Measurements from ENCODE around the gene GABRB3.

Gene GABRB3

DNA sequence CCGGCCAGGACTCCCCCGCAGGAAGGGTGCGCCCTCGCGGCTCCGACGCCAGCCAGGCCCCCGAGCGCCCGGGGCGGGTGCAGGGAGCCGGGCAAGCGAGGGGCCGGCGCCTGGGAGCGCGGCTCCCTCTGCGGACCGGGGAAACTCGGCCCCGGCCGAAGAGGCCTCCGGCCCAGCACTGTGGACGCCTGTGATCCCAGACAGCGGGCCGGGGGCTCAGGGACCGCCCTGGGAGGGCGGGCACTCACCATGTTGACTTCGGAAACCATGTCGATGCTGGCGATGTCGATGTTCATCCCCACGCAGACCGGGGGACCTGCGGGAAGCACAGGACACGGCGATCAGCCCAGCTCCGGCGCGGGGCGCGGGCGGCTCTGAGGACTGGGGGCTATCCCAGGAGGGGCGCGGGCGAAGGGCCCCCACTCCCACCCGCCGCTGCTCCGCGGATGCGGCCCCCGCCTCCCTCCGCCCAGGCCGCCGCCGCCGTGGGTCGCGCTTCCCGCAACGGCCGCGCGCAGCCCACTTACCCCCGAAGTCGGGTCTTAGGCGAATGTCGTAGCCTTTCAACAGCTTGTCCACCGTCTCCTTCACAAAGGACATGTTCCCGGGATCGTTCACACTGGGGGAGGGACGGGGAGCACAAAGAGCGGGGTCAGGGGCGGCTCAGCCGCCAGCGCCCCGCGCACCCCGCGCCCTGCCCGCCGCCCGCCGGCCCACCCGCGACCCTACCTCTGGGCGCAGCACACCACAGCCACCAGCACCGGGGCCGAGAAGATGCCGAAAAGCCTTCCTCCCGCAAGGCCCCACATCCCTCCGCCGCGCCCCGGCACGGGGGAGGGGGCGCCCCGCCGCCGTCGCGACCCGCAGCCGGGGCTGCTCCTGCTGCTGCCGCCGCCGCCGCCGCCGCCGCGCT, at the start of gene GABRB3:
TSS of gene GABRB3 (minus strand) at position 913 of the 913 bp plus-strand sequence.
- no peak for DNase-seq

DNA sequence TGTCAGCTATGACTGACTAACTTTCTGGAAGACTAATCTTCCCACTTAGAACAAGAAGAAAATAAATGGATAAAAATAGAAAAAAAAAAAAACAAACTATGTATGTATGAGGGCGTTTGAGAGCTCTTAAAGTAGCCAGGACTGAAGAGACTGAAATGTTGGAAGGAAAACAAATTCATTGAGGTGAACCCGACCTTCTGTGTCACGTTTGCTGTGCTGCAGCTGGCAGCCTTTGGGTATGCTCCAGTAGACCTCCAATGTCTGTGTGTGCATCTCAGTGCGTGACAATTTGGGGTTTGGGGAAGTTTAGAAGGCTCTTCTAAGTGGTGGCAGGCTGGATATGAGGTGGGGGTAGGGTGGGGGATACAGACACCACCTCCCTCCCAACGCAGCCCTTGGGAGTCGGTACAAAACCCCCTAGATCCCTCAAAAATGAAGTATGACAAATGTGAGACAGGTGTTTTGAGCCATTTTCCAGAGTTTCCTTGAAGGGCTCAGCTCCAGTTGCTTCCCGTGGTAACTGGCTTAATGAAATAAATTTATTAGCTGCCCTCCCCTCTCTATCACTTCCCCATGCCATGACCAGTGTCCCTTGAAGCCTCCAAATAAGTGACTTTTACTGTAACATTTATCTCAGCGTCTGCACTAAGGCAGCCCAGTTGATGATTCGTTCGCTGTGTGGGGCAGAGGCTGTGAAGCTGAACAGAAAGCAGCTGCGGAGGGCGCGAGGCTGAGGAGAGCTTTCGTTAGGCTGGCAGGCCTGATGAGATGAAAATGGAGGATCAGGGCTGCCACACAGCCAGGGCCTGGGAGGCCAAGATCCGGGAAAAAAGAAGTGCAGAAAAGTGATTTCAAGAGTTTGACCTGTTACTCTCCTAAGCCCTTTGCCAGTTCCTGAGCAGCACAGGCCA, 34.9 kb upstream of the GABRB3 start:
- DNase-seq, result no peak

DNA sequence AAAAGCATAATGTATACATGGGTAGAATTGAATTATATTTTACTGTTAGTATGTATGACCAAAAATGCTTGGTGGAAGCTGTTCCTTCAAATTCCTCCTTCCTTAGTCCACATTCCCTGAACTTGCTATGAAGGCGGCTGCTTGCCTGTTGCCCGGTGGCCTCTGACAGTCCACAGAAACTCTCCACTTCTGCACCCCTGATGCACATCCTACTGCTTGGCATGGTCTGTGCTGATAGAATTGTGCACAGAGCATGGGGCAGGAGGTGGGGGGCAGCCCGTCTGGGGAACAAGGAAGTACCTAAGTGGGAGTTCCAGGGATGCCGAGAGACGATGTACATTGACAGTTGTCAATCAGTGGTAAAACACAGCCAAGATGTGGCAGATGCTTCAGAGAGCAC, 33.7 kb upstream of the GABRB3 start:
- no peak for DNase-seq

- no peak for DNase-seq
These were observed 33.3 kb upstream of the GABRB3 start for GRCh38 chr15:26806151-26806550.

DNA sequence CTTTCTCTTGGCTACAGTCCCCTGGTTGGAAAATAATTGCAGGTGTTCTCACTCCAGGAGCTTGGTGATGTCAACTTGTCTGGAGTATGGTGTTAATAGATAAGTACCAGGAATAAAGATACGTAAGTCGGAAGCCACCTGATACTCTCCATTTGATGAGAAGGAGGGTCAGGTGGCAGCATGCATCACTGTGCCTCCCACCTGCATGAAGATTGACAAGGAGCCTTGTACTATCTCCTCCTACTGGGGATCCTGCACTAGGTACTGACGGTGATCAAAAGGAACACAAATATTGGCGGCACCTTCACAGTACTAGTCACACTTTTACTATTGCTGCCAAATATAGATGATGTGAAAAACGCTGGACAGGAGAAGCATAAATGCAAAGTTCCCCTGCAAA, 32.6 kb upstream of the GABRB3 start:
- no peak for DNase-seq

DNA sequence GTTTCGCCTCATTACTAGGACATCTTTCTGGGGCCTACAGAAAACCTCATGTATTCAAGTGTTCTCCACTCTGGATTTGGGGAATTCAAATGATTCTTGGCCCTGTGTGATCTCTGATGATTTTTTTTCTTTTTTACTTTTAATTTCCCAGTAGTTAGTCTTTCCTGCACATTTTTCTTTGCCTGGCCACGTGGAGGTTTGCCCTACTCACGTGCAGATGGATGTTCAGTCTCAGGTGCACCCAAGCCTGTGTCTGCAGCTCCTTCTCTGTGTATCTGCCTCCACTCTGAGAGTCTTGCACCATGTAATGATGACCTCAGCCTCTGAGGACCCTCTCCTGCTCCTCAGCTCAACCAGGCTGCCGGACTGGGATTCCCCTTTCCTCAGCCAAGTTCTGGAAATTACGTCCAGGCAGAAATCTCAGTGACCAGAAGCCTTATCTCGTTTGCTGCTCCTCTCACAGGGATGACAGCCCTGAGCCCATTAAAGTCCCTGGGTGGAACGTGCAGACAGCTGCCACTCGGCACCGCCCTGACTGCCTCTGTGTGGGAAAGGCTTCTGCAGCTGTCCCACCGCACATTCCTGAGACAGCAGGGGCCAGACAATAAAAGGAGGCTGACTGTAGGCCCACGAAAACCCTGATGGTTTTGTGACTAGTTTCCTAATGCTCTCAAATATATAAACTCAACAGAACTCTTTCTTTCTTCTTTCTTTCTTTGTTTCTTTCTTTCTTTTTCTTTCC, 31.4 kb upstream of the GABRB3 start:
- DNase-seq, result no peak

GRCh38 chr15:26790118-26790517, 17.3 kb upstream of the GABRB3 start:
- no peak for DNase-seq

- DNase-seq, result no peak
These were observed 8.9 kb upstream of the GABRB3 start for GRCh38 chr15:26781816-26782215.

DNA sequence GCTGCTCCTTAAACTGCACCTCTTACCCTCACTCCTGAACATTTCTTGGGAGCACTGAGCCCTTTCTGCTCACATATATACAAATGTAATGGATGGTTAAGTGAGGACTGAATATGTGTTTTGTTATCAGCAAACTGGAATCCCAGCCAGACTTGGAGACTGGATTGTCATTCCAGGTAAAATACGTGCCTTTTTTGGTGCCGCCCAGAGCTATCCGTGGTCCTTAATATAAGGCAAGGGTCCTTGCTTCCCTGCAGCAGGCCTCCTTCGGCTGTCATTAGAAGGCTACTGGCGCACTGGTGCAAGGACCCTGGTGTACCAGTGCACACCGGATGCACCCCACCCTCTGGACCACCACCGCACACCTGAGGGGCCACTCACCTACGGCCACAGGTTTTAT, 1.1 kb upstream of the GABRB3 start:
- no peak for DNase-seq

GRCh38 chr15:26773067-26773877, 406 bp upstream of the GABRB3 start:
- peak; percentile 45 for DNase-seq

DNA sequence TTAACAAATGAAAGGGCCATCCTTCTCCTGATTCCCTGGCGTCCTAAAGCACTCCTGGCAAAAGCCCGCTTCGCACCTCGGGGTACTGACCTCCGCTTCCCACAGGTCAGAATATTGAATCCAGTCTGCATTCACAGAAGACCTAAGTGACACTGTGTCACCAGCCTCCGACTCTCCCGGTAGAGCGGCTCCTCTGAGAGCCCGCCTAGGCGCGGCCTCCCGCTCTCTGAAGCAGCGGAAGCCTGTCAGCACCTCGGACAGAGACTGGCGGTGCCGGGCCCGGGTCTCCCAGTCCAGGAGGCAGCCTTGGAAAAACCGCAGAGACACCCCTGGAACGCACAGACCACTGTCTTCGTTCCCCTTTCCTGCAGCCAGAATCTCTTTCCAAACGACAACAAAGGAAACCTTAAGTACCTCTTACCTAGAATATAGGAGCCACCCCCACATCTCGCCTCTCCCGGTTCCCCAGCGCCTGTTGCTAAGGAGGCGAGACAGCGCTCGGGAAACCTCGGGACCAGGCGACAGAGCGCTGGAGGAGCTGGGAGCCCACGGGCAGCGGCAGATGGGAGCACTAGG, 1.2 kb downstream of the GABRB3 start:
- peak; percentile 13 for DNase-seq

DNA sequence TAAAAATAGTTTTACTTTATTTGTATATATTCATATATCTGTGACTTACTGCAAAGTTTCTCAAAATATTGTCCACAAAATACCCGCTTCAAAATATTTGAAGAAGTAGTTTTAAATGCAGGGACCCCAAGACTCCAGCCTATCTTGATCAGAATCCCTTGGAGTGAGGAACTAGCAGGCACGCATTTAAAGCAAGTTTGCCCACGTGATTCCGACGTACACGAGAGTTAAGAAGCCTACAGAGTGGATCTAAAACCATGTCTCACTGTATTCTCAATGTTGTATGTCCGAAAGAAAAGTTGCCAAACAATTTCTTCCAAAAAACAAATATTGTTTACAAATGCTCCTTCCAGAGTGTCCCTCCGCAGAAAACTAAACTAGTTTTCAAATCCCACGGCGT, 1.7 kb downstream of the GABRB3 start:
- no peak for DNase-seq

DNA sequence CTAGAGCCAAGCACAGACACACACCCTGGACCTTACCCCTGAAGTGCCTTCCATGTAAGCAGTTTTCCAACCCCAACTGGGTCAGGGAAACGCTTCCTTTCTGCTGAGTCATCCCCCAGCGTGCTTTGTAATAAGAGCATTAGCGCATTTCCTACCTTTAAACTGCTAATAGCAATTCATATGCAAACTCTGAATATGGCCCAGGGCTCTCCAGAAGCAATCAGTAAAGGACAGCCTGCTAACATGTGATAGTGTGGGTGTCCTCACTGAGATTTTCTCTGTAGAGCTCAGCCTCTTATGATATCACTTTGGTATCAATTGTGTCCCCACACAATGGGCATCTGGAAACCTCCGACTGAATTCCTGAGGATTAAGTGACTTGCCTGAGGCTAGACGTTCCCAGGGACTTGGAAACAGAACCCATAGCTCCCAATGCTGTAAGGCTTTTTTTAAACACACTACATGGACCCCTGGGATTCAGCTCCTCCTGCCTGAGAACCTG, 5.6 kb downstream of the GABRB3 start:
- DNase-seq, result no peak

- DNase-seq, result no peak
These were observed 6.6 kb downstream of the GABRB3 start for GRCh38 chr15:26766262-26766661.

GRCh38 chr15:26759986-26760385, 12.9 kb downstream of the GABRB3 start:
- no peak for DNase-seq

- no peak for DNase-seq
These were observed 14.8 kb downstream of the GABRB3 start for GRCh38 chr15:26758079-26758478.

DNA sequence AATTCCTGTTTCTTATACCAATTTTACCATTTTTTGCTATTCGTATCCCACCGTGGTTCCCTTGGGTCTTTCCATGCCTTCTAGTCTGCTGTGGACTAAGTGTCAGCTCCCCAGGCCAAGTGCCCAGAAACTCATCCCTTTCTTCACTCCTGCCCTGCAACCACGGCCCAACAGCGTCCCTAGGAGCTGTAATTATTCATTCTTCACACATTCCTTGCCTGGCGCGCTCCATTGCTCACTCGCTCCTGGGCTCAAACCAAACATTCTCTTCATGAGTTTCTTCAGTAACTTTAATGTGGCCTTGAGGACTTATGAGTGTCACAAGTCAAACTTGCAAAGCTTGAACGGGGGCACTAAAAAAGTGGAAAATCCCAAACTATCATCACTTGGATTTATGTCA, 15.7 kb downstream of the GABRB3 start:
- DNase-seq, result no peak

DNA sequence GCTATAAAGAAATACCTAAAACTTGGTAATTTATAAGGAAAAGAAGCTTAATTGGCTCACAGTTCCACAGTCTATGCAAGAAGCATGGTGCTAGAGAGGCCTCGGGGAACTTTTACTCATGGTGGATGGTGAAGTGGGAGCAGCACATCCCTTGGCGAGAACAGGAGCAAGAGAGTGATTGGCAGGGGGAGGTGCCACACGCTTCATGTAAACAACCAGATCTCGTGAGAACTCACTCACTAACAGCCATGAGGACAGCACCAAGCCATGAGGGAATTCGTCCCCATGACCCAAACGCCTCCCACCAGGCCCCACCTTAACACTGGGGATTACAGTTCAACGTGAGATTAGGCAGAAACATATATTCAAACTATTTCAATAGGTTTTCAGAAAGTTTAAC, 28.0 kb downstream of the GABRB3 start:
- DNase-seq, result no peak

GRCh38 chr15:26739791-26740190, 33.1 kb downstream of the GABRB3 start:
- DNase-seq, result no peak

DNA sequence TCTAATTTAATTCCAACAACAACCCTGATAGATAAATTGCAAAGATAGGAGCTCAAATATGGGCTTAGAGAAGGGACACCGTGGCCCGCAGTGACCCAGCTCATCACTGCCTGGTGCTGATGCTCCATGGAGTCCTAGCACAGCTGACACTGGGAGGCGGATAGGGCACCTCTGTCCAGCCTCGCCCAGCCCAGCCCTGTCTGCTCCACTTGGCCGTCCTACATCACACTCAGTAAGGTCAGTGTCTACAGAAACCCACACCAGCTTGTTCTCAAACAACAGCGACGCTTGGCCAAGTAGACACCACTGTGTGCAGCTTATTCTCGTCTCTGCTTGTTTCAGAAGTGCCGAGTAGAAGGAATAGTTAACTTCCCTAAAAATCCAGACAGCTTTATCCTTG, 33.9 kb downstream of the GABRB3 start:
- DNase-seq, result no peak

DNA sequence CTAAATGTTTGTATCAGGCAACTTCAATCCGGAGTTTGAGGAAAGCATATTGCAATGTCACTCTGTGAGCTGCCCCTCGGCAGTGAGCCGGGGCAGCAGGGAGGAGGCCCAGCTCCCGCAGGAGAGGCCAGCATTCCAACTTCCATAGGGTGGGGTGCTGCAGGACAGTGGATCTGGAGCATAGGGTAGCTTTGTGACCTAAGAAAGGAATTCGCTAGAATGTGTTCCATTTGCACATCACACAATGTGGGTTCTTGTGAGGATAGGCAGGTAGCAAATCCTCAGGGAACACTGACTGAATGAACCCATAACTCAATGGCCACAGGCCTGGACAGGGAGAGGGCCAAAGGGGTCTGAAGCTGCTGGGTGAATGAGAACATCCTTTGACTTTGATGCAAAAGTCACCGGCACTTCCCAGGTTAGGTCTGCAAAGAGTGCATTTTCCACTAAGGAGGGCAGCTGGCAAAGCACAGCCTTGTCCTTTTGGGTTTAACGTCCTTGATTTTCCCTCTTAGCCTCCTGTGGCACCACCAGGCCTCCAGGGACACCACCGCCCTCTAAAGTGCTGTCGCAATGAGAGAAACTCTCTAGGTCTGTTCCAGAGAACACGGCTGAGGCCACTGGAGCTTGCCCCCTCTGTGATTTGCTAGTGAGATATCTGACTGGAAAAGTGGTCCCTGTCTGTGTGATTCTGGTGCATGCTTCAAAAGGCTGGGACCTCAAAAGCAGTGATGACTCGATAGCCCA, 36.2 kb downstream of the GABRB3 start:
- no peak for DNase-seq
